GM19328 (cell line): Measurements from ENCODE around the gene ITGA7.
A peak's percentile ranks its signal among the peaks of the same experiment; 100 is the strongest.

Source experiments
- ATAC-seq: cut with Tn5 transposase; IDR thresholded peaks from one replicate; pipeline ENCODE4 v1.9.1; 2021; ENCODE audit warnings: mild to moderate bottlenecking, moderate library complexity; ENCODE audit not compliant: unreplicated experiment

The ITGA7 gene

GRCh38 chr12:55736780-55737580 is 29.3 kb upstream of the ITGA7 start:
- ATAC-seq, result no peak

- ATAC-seq, result no peak
Observed at GRCh38 chr12:55736076-55736475, 28.4 kb upstream of the ITGA7 start.

GRCh38 chr12:55734595-55734994 is 26.9 kb upstream of the ITGA7 start:
- no peak for ATAC-seq

- ATAC-seq, result no peak
Observed at GRCh38 chr12:55733858-55734257, 26.2 kb upstream of the ITGA7 start.

DNA sequence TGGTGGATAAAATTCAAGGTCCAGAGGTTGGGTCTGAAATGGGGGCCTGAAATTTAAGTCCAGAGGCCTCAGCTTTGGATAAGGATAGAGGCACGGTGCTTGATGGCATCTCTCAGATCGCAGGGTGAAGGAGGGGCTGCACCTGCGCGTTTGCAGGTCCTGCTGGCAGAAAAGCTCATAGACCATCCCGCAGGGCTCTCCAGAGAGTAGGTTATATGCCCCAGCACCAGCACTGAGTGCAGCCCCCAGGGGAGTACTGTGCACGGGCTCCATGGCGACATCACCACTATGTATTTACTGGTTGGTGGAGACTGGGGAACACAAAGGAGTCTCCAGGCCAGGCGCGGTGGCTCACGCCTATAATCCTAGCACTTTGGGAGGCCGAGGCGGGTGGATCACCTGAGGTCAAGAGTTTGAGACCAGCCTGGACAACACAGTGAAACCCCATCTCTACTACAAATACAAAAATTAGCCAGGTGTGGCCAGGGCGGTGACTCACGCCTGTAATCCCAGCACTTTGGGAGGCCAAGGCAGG is 25.4 kb upstream of the ITGA7 start:
- no peak for ATAC-seq

DNA sequence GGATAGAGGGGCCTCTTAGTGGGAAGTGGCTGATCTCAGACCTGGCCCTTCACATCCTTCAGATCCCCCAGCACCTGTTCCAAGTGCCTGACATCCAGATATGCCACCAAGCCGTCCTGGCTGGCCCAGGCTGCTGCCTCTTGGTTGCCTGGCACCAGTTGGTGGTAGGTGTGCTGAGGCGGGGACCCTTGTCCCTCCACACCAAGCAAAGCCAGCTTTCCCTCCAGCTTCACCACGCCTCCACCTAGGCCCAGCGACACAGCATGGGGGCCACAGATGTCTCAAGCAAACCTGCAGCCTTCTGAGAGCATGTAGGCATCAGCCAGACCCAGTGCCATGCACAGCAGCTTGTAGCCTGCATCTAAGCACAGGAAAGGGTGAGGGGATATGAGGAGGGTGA is 24.6 kb upstream of the ITGA7 start:
- no peak for ATAC-seq

- ATAC-seq, result peak; percentile 33
Observed at GRCh38 chr12:55729819-55730818, 22.4 kb upstream of the ITGA7 start.

DNA sequence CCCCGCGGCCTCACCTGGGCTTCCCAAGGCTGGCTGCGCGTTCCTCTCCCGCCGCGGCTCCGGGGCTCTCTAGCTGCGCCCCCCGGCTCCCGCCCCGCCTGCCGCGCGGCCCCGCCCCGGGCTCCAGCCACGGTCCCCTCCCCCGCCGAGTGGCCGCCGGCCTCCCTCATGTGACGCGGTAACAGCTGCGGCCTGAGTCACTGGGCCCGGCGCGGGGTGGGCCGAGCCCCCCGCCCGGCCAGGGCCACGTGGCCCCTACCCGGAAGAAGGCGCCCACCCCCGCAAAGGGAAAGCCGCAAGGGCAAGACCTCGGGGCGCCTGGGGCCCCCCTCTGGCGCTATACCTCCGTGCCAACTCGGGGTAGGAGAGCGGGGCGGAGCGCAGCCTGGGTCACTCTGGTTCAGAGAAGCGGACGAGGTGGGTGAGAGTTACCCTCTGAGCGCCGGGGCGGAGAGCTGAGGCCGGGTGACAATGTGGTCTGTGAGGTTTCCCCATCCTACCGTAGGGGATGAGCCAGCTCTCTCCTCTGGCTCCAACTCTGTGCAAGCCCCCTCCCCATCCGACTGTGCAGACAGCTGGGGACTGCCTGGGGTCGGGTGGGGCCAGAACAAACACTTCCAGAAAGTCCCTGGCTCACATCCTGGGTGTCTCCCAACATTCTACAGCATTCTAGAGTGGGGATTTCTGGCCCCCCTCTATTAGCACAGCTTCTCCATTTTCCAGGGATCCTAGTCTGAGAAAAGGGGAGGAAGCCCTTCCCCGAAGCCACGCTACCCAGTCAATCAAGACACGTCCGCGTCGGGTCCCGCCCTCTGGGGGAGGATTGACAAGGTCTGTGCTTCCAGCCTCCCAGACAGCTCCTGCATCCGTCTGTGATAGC is 21.5 kb upstream of the ITGA7 start, which contains the start of gene CD63:
Gene CD63 (minus strand): TSS at position 71 of the 880 bp plus-strand sequence. CDS start 668 bp downstream, outside the sequence.
- ATAC-seq, result peak; percentile 48

DNA sequence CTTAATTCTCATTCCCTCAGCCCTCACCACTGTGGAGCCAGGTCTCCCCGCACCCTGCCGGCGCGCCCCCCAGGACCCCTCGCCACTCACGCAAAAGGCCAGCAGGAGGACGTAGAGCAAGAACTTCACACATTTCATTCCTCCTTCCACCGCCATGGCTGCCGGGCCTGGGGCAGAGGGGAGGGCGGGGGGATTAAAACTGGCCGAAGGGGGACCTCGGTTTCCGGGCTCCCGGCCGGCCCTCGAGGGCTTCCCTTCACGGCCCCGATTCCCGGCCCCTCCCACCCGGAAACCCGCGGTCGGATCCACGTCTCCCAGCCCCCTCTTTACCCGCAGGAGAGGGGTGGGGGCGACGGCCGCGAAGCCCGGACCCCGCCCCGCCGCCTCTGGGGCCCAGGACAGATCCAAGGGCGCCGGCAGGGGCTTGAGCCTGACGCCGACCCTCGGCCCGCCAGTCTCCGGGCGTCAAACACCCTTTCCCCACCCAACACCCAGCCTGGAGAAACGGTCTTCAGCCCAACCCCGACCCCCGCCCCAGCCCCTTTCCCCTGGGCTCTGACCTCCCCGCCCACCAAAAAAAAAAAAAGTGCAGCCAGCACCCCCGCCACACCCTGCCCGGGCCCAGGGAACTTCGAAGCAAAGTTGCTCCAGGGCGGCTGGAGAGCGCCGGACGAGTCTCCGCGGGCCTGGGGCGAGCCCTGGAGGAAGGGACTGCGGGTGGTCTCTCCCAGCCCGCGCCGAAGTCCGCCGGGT is 20.7 kb upstream of the ITGA7 start:
- ATAC-seq, result peak; percentile 11

DNA sequence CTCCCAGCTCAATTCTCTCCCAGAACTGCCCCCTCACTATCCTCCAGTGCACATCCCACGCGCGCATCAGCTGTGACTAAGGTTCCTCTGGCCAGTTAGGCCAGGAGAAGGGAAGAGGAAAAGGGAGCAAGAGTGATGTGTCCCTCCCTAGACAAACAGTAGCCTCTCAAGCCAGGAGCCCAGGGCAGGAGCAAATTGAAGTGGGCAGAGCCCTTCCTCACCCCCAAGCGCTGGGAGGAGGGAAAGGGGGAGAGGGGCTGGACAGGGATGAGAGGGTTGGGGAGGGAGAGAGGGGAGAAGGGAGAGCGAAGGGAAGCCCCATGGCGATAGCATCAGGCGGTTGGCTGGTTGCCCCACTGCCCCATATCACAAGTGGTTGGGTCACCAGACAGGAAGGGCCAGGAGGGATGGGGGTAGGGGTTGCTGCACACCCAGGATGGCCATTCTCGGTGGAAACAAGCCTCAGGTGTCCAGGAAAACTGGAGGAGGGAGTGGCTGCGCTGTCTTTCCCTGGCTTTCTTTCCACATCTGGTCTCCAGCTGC is 20.0 kb upstream of the ITGA7 start:
- no peak for ATAC-seq

DNA sequence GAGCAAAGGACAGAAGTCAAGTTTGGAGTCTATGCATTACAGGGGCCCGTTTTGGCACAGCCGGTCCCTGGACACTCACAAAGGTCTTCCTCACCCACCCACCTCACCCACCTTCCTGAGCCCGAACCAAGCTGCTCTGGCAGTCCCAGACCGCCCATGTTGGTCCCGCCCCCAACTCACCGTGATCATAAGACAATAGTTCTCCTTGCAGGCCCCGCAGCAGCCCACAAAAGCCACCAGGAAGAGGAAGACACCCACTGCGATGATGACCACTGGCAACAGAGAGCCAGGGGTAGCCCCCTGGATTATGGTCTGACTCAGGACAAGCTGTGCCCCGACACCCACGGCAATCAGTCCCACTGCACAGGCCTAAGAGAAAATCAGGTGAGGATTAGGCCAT is 19.3 kb upstream of the ITGA7 start:
- ATAC-seq, result no peak

DNA sequence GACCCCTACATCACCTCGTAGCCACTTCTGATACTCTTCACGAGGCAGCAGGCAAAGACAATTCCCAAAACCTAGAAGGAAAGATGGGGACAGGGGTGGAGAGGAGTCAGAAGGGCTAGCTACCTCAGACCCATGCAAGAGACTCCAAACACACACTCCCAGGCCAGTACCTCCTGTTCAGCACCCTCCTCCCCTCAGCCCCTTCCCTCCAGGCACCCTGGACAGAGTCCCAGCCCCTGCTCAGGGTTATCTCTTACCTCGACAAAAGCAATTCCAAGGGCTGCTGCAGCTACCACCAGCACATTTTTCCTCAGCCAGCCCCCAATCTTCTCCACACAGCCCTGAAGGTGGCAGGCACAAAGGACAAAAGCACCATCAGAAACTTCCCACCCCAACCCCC is 17.9 kb upstream of the ITGA7 start:
- ATAC-seq, result no peak

- ATAC-seq, result no peak
Observed at GRCh38 chr12:55724940-55725309, 17.2 kb upstream of the ITGA7 start.

DNA sequence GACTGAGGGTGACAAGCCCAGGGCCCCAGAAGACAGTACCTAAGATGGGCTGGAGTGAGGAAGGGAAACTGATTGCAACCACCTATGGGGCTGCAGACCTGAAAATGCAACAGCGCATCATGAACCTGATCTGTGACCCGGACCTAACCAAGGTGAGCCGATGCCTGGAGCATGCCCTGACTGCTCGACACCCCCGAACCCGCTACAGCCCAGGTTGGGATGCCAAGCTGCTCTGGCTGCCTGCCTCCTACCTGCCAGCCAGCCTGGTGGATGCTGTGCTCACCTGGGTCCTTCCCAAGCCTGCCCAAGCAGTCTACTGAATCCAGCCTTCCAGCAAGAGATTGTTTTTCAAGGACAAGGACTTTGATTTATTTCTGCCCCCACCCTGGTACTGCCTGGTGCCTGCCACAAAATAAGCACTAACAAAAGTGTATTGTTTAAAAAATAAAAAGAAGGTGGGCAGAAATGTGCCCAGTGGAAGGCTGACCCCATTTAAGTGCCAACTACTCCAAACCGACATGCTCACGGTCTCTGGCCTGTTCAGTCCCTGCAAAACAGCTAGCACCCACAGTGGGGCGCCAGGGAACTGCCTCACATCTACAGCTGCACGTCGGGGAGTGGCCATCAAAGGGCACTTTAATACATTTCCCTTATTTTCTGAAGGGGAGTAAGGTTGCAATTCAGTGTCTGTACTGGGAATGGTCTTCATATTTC is 16.7 kb upstream of the ITGA7 start:
- no peak for ATAC-seq

DNA sequence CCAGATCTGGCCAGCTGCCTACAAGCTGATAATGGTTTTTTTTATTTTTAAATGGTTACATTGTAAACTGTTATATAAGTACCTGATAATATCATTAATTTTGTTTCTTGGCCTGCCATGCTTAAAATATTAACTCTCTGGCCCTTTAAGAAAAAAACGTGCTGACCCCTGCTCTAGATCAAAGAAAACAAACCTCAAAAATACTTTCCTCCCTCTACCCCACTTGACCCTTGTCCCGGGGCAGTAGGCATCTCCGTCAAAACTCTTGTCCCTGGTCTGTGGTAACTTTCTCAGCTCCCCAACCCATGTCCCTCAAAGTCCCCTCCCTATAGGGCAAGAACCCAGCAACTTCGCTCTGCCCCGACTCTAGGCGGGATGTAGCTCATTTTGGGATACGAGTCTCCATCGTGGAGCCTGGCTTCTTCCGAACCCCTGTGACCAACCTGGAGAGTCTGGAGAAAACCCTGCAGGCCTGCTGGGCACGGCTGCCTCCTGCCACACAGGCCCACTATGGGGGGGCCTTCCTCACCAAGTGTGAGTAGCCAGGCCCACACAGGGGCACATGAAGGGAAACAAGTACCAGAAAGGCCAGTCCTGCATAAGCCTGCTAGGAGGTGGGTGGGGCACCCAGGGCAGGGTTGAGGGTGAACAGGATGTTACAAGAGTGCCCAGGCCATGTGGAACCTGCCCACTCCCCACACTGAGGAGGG is 16.0 kb upstream of the ITGA7 start:
- no peak for ATAC-seq

GRCh38 chr12:55722948-55723347 is 15.2 kb upstream of the ITGA7 start:
- no peak for ATAC-seq

GRCh38 chr12:55721601-55722213 is 14.0 kb upstream of the ITGA7 start:
- ATAC-seq, result no peak
